SK-N-SH (cell line): Measurements from ENCODE around the gene RAB3B. TPM values are rescaled to one million over a fixed set of nuclear protein-coding genes. Genes with fewer than 3 reads are reported as not detected.

Source experiments
- CTCF ChIA-PET: fragments of 300-600, 350-600 bp; formaldehyde crosslinking; extraction: SDS; loops from one replicate; lab custom pipeline; 2021; lab: Yijun Ruan, JAX
- POLR2A ChIA-PET: fragments of 350-600 bp; sonication (Branson Sonifier 250); formaldehyde crosslinking; extraction: SDS; loops from one replicate; lab custom pipeline; 2020; ENCODE audit warnings: antibody characterized with exemption, inconsistent platforms; lab: Yijun Ruan, JAX
- DNase-seq: peaks from one replicate; pipeline ENCODE4 v3.0.0; 2012
- H2AFZ ChIP-seq: fragments of 200-600 bp; sonication (generic); 2 replicates; pipeline ENCODE4 v1.8.1; 2016; ENCODE audit warnings: antibody characterized with exemption, mild to moderate bottlenecking, low read depth
- H3F3A ChIP-seq: fragments of 200-600 bp; sonication (generic); replicated peaks from 2 replicates; pipeline ENCODE3; 2016; ENCODE audit warnings: antibody characterized with exemption, mild to moderate bottlenecking; ENCODE audit not compliant: insufficient read depth
- H3K27ac ChIP-seq, 2 experiments: fragments of 200-500 bp in 1 of 2; fragments of 200-600 bp in 1 of 2; sonication (Bioruptor generic) in 1 of 2; sonication (generic), shearing (Covaris generic) in 1 of 2; 2 replicates each; pipeline versions ENCODE4 v1.5.1 to v1.6.1; 2014 to 2016; ENCODE audit warnings: low read depth in 2 of 2, inconsistent platforms in 1 of 2, low read length in 1 of 2, mild to moderate bottlenecking in 1 of 2, mixed read lengths in 1 of 2
- H3K27me3 ChIP-seq: fragments of 200-600 bp; sonication (generic), shearing (Covaris generic); 2 replicates; pipeline ENCODE4 v1.6.1; 2016; ENCODE audit warnings: mixed run types; ENCODE audit not compliant: insufficient read depth
- H3K36me3 ChIP-seq, 2 experiments: fragments of 200-500 bp in 1 of 2; fragments of 200-600 bp in 1 of 2; sonication (Bioruptor generic) in 1 of 2; sonication (generic) in 1 of 2; replicated peaks in 1 of 2; 2 replicates each; pipeline versions ENCODE3 to v1.5.1; 2014 to 2016; ENCODE audit warnings: low read length in 1 of 2, mild to moderate bottlenecking in 1 of 2; ENCODE audit not compliant: insufficient read depth in 2 of 2, control insufficient read depth in 1 of 2
- H3K4me1 ChIP-seq, 2 experiments: fragments of 200-500 bp in 1 of 2; fragments of 200-600 bp in 1 of 2; sonication (Bioruptor generic) in 1 of 2; sonication (generic), shearing (Covaris generic) in 1 of 2; 2 replicates each; pipeline versions ENCODE4 v1.5.1 to v1.6.1; 2014 to 2016; ENCODE audit warnings: low read depth in 1 of 2, low read length in 1 of 2, mixed run types in 1 of 2; ENCODE audit not compliant: insufficient read depth in 2 of 2, control insufficient read depth in 1 of 2
- H3K4me2 ChIP-seq: fragments of 200-600 bp; sonication (generic), shearing (Covaris generic); 2 replicates; pipeline ENCODE4 v1.6.1; 2017; ENCODE audit warnings: mixed run types
- H3K4me3 ChIP-seq, 2 experiments: fragments of 200-500 bp in 1 of 2; fragments of 200-600 bp in 1 of 2; sonication (Bioruptor generic) in 1 of 2; sonication (generic), shearing (Covaris generic) in 1 of 2; 2 replicates each; pipeline versions ENCODE4 v1.5.1 to v1.8.1; 2014 to 2016; ENCODE audit warnings: low read depth in 2 of 2, inconsistent platforms in 1 of 2, low read length in 1 of 2, mild to moderate bottlenecking in 1 of 2, mixed read lengths in 1 of 2, moderate library complexity in 1 of 2
- H3K79me2 ChIP-seq: fragments of 200-600 bp; sonication (generic); 2 replicates; pipeline ENCODE4 v1.8.1; 2017; ENCODE audit warnings: mild to moderate bottlenecking; ENCODE audit not compliant: insufficient read depth
- H3K9ac ChIP-seq: fragments of 200-600 bp; sonication (generic); 2 replicates; pipeline ENCODE4 v1.6.1; 2017; ENCODE audit warnings: mixed run types
- H3K9me2 ChIP-seq: fragments of 200-600 bp; sonication (generic); 2 replicates; pipeline ENCODE4 v1.6.1; 2017; ENCODE audit warnings: mixed run types
- H3K9me3 ChIP-seq: fragments of 200-600 bp; sonication (generic); 2 replicates; pipeline ENCODE4 v1.6.1; 2017; ENCODE audit warnings: mixed run types, mild to moderate bottlenecking, moderate library complexity
- H4K20me1 ChIP-seq: fragments of 200-600 bp; sonication (generic); 2 replicates; pipeline ENCODE4 v1.6.1; 2017; ENCODE audit warnings: mild to moderate bottlenecking, mixed run types; ENCODE audit not compliant: insufficient read depth
- EZH2phosphoT487 ChIP-seq: fragments of 200-600 bp; sonication (generic); IDR thresholded peaks from 2 replicates; pipeline ENCODE4 v1.6.1; 2017; ENCODE audit warnings: low read depth, mixed run types, mild to moderate bottlenecking, antibody characterized with exemption, moderate library complexity, borderline replicate concordance
- FOXJ3 ChIP-seq: sonication (generic); formaldehyde crosslinking; IDR thresholded peaks from 2 replicates; pipeline ENCODE4 v1.5.1; 2020; ENCODE audit warnings: mild to moderate bottlenecking, missing genetic modification reagents
- FOXM1 ChIP-seq: IDR thresholded peaks from 2 replicates; pipeline ENCODE4 v1.4.0; 2012; ENCODE audit warnings: low read depth, mild to moderate bottlenecking
- GABPA ChIP-seq: IDR thresholded peaks from 2 replicates; pipeline ENCODE4 v1.4.0; 2012; ENCODE audit warnings: low read depth, mild to moderate bottlenecking
- GATA2 ChIP-seq: sonication (generic); formaldehyde crosslinking; IDR thresholded peaks from 2 replicates; pipeline ENCODE4 v1.5.0; 2020; ENCODE audit warnings: mild to moderate bottlenecking, missing genetic modification reagents
- JUND ChIP-seq: IDR thresholded peaks from 2 replicates; pipeline ENCODE4 v1.4.0; 2012
- MAX ChIP-seq: IDR thresholded peaks from 2 replicates; pipeline ENCODE4 v1.4.0; 2012; ENCODE audit warnings: low read depth
- MEF2A ChIP-seq: IDR thresholded peaks from 2 replicates; pipeline ENCODE4 v1.4.0; 2012; ENCODE audit warnings: low read depth, borderline replicate concordance
- MXI1 ChIP-seq: IDR thresholded peaks from 2 replicates; pipeline ENCODE4 v1.6.1; 2012; ENCODE audit warnings: mild to moderate bottlenecking, low read depth, low read length, improper control_type of control experiment
- NFIC ChIP-seq: IDR thresholded peaks from 2 replicates; pipeline ENCODE4 v1.4.0; 2012; ENCODE audit warnings: borderline replicate concordance
- RXRA ChIP-seq: IDR thresholded peaks from 2 replicates; pipeline ENCODE4 v1.4.0; 2012; ENCODE audit warnings: low read depth, mild to moderate bottlenecking, borderline replicate concordance
- SIN3A ChIP-seq: IDR thresholded peaks from 2 replicates; pipeline ENCODE4 v1.6.1; 2012; ENCODE audit warnings: low read depth, mild to moderate bottlenecking, low read length, moderate library complexity, borderline replicate concordance
- TCF12 ChIP-seq: IDR thresholded peaks from 2 replicates; pipeline ENCODE4 v1.4.0; 2012
- WGBS: methylation state at CpG from one replicate; pipeline ENCODE4 v1.1.6; 2017; ENCODE audit warnings: low lambda C conversion rate; 5-methylcytosine and 5-hydroxymethylcytosine counted together
- polyA plus RNA-seq, 3 experiments: library from polyadenylated mRNA; depleted of rRNA; stranded (reverse); fragments of >200 nt; gene quantifications; 2 replicates each; pipeline ENCODE4 v1.2.3, GENCODE V29; 2012
- TF ChIP-seq, protein P1 (sequence below): fragments of 150-350 bp; IDR thresholded peaks from 2 replicates; pipeline ENCODE4 v1.6.1; 2016; ENCODE audit warnings: mild to moderate bottlenecking, low read depth, low read length
- TF ChIP-seq, protein P2 (sequence below): fragments of 200-600 bp; sonication (generic); IDR thresholded peaks from 2 replicates; pipeline ENCODE4 v1.6.1; 2017; ENCODE audit warnings: antibody characterized with exemption, mild to moderate bottlenecking, moderate library complexity
- TF ChIP-seq, protein P3 (sequence below): IDR thresholded peaks from 2 replicates; pipeline ENCODE4 v1.4.0; 2012; ENCODE audit warnings: low read depth, borderline replicate concordance

RAB3B gene
- polyA plus RNA-seq, 1 of the 3 experiments (the other 2 are of a cell fraction) = 10.2 TPM

- Histone ChIP-seq H3K4me2 (no peak overlapping the region), H3K9ac (no peak overlapping the region), H3K9me2 (no peaks in the 10 kb centered on the region), H3K27me3 (no peaks in the 10 kb centered on the region), H4K20me1 (no peaks in the 10 kb centered on the region), H3K4me3 (no peak overlapping the region), H3F3A (no peaks in the 10 kb centered on the region), H3K9me3 (no peaks in the 10 kb centered on the region), H3K4me1 (peaks cover 0 to 6% of the 10 kb centered on the region in 2 experiments; a peak in 2 of 4 replicates), H2AFZ (no peak overlapping the region), H3K79me2 (no peaks in the 10 kb centered on the region), H3K27ac (no peak overlapping the region), H3K36me3 (no peaks in the 10 kb centered on the region)
- DNase-seq = no peak
- ChIA-PET CTCF (no interaction called here), POLR2A (no interaction called here)
- WGBS = 78% methylated on average over 2 of the region's 2 CpGs
- TF ChIP-seq, protein P1, sequence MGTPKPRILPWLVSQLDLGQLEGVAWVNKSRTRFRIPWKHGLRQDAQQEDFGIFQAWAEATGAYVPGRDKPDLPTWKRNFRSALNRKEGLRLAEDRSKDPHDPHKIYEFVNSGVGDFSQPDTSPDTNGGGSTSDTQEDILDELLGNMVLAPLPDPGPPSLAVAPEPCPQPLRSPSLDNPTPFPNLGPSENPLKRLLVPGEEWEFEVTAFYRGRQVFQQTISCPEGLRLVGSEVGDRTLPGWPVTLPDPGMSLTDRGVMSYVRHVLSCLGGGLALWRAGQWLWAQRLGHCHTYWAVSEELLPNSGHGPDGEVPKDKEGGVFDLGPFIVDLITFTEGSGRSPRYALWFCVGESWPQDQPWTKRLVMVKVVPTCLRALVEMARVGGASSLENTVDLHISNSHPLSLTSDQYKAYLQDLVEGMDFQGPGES = no peak
- no peak for TF ChIP-seq TCF12
- no peak for TF ChIP-seq MXI1
- TF ChIP-seq, protein P2, sequence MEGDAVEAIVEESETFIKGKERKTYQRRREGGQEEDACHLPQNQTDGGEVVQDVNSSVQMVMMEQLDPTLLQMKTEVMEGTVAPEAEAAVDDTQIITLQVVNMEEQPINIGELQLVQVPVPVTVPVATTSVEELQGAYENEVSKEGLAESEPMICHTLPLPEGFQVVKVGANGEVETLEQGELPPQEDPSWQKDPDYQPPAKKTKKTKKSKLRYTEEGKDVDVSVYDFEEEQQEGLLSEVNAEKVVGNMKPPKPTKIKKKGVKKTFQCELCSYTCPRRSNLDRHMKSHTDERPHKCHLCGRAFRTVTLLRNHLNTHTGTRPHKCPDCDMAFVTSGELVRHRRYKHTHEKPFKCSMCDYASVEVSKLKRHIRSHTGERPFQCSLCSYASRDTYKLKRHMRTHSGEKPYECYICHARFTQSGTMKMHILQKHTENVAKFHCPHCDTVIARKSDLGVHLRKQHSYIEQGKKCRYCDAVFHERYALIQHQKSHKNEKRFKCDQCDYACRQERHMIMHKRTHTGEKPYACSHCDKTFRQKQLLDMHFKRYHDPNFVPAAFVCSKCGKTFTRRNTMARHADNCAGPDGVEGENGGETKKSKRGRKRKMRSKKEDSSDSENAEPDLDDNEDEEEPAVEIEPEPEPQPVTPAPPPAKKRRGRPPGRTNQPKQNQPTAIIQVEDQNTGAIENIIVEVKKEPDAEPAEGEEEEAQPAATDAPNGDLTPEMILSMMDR = no peak
- TF ChIP-seq FOXJ3 (CRISPR knock-in tag) = no peak
- TF ChIP-seq GABPA = no peak
- no peak for TF ChIP-seq SIN3A
- no peak for TF ChIP-seq MEF2A
- TF ChIP-seq RXRA = no peak
- TF ChIP-seq MAX = no peak
Observed at GRCh38 chr1:51908499-51908898, 82.0 kb downstream of the RAB3B start.

GRCh38 chr1:51907079-51907702, 83.3 kb downstream of the RAB3B start:
- no peaks in the 10 kb centered on the region for H4K20me1 ChIP-seq
- POLR2A ChIA-PET = no interaction called here
- TF ChIP-seq RXRA (no peak), TCF12 (no peak), JUND (no peak), NFIC (no peak), SIN3A (no peak), EZH2phosphoT487 (no peak), FOXM1 (no peak), GATA2 (CRISPR knock-in tag) (no peak)
- TF ChIP-seq, protein P3, sequence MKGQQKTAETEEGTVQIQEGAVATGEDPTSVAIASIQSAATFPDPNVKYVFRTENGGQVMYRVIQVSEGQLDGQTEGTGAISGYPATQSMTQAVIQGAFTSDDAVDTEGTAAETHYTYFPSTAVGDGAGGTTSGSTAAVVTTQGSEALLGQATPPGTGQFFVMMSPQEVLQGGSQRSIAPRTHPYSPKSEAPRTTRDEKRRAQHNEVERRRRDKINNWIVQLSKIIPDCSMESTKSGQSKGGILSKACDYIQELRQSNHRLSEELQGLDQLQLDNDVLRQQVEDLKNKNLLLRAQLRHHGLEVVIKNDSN = no peak
- TF ChIP-seq, protein P2 = no peak
- TF ChIP-seq, all 33 proteins: peak for 0
- no peaks in the 10 kb centered on the region for H3F3A ChIP-seq
- H3K9me2 ChIP-seq = no peaks in the 10 kb centered on the region
- peaks cover 0 to 6% of the 10 kb centered on the region in 2 experiments; a peak in 2 of 4 replicates for H3K4me1 ChIP-seq
- no peak for DNase-seq
- H3K9ac ChIP-seq = no peak overlapping the region
- H3K79me2 ChIP-seq = no peaks in the 10 kb centered on the region
- H3K27ac ChIP-seq = no peak overlapping the region
- H3K9me3 ChIP-seq = no peaks in the 10 kb centered on the region
- H3K27me3 ChIP-seq = no peaks in the 10 kb centered on the region
- H3K4me2 ChIP-seq = no peak overlapping the region
- no peak overlapping the region for H2AFZ ChIP-seq
- CTCF ChIA-PET = interaction anchor here (0.7 to 2.4 kb wide), 2 partner anchors 10 to 20 kb away, joined by 3 to 16 read pairs; no protein-coding TSS in a partner anchor
- 72% methylated on average over 4 of the region's 4 CpGs for WGBS
- H3K36me3 ChIP-seq = no peaks in the 10 kb centered on the region
- H3K4me3 ChIP-seq = no peak overlapping the region
